Measurements from ENCODE around the gene KRTAP13-3.

KRTAP13-3 gene

GRCh38 chr21:30426731-30427130 lies 1.0 kb upstream of the KRTAP13-3 start:
- H3K27me3 Mint-ChIP-seq (ENCODE audit: low read depth): no peaks in the 10 kb centered on the region
- H3K9me3 Mint-ChIP-seq: no peaks in the 10 kb centered on the region
- no peak overlapping the region for H3K4me3 Mint-ChIP-seq
- H3K36me3 Mint-ChIP-seq (ENCODE audit: low read depth): no peaks in the 10 kb centered on the region
- H3K4me1 Mint-ChIP-seq: no peaks in the 10 kb centered on the region
- no peak overlapping the region for H3K27ac Mint-ChIP-seq
- no peak for TF ChIP-seq CTCF (IDR thresholded peaks at IDR 0.05; ENCODE audit: unreplicated experiment in 3 of 3)

- Mint-ChIP-seq H3K27ac (no peak overlapping the region), H3K9me3 (peaks cover 3% of the 10 kb centered on the region), H3K4me1 (no peaks in the 10 kb centered on the region), H3K27me3 (ENCODE audit: low read depth) (no peaks in the 10 kb centered on the region), H3K36me3 (ENCODE audit: low read depth) (no peaks in the 10 kb centered on the region), H3K4me3 (no peak overlapping the region)
- TF ChIP-seq CTCF (IDR thresholded peaks at IDR 0.05; ENCODE audit: unreplicated experiment in 3 of 3): no peak
Measured at GRCh38 chr21:30415993-30416392, 9.7 kb downstream of the KRTAP13-3 start.

- peak overlapping the region; percentile 30 to 56 (median 48) for H3K4me3 Mint-ChIP-seq
- H3K27me3 Mint-ChIP-seq (ENCODE audit: low read depth): no peaks in the 10 kb centered on the region
- peaks cover 8% of the 10 kb centered on the region for H3K36me3 Mint-ChIP-seq (ENCODE audit: low read depth)
- H3K4me1 Mint-ChIP-seq: no peaks in the 10 kb centered on the region
- peaks cover 18% of the 10 kb centered on the region for H3K9me3 Mint-ChIP-seq
- H3K27ac Mint-ChIP-seq: no peak overlapping the region
- TF ChIP-seq CTCF (IDR thresholded peaks at IDR 0.05; ENCODE audit: unreplicated experiment in 3 of 3): peak; percentile 11 to 36 (median 17)
Measured at GRCh38 chr21:30408782-30409494, 16.8 kb downstream of the KRTAP13-3 start.

GRCh38 chr21:30395731-30396130 lies 30.0 kb downstream of the KRTAP13-3 start, which contains the start of gene KRTAP13-1:
Gene KRTAP13-1, plus strand, starts transcription at chr21:30396031. Its CDS starts 56 bp downstream, at chr21:30396087.
- TF ChIP-seq CTCF (IDR thresholded peaks at IDR 0.05; ENCODE audit: unreplicated experiment in 3 of 3): no peak
- Mint-ChIP-seq H3K4me3 (no peak within 1 kb of the TSS), H3K36me3 (ENCODE audit: low read depth) (no peaks in the 10 kb centered on the region), H3K27ac (peak within 1 kb of the TSS in 1 of 3 experiments; percentile 29), H3K27me3 (ENCODE audit: low read depth) (no peaks in the 10 kb centered on the region), H3K4me1 (no peaks in the 10 kb centered on the region), H3K9me3 (peaks cover 2% of the 10 kb centered on the region)

GRCh38 chr21:30391492-30392025 lies 34.2 kb downstream of the KRTAP13-3 start:
- H3K27ac Mint-ChIP-seq: no peak overlapping the region
- H3K36me3 Mint-ChIP-seq (ENCODE audit: low read depth): no peaks in the 10 kb centered on the region
- H3K4me3 Mint-ChIP-seq: no peak overlapping the region
- H3K27me3 Mint-ChIP-seq (ENCODE audit: low read depth): no peaks in the 10 kb centered on the region
- H3K4me1 Mint-ChIP-seq: no peaks in the 10 kb centered on the region
- TF ChIP-seq CTCF (IDR thresholded peaks at IDR 0.05; ENCODE audit: unreplicated experiment in 3 of 3): no peak
- H3K9me3 Mint-ChIP-seq: peaks cover 2% of the 10 kb centered on the region

- H3K27me3 Mint-ChIP-seq (ENCODE audit: low read depth): no peaks in the 10 kb centered on the region
- TF ChIP-seq CTCF (IDR thresholded peaks at IDR 0.05; ENCODE audit: unreplicated experiment in 3 of 3): no peak
- H3K4me3 Mint-ChIP-seq: no peak overlapping the region
- H3K4me1 Mint-ChIP-seq: no peaks in the 10 kb centered on the region
- H3K36me3 Mint-ChIP-seq (ENCODE audit: low read depth): no peaks in the 10 kb centered on the region
- no peaks in the 10 kb centered on the region for H3K9me3 Mint-ChIP-seq
- H3K27ac Mint-ChIP-seq: no peak overlapping the region
Measured at GRCh38 chr21:30382201-30382600, 43.5 kb downstream of the KRTAP13-3 start.

All from nephron (organoid).